K562 (cell line): ENCODE measurements around the gene CPM. TPM values are rescaled to one million over a fixed set of nuclear protein-coding genes. Genes with fewer than 3 reads are reported as not detected.

Source experiments
- ATAC-seq: fragments of 200-7000 bp; cut with Tn5 transposase; 3 replicates; pipeline ENCODE4 v1.9.1; 2020; ENCODE audit warnings: moderate library complexity
- BruUV-seq: library from RNA; stranded (reverse); fragments of 400-500 nt; replicated peaks from 2 replicates; lab custom pipeline; 2021; lab: Mats Ljungman, UMichigan
- CTCF ChIA-PET: fragments of 300-600 bp; formaldehyde crosslinking; extraction: SDS; loops from one replicate; lab custom pipeline; 2021; ENCODE audit warnings: low intra/inter-chr PET ratio; lab: Yijun Ruan, JAX
- POLR2A ChIA-PET: fragments of 300-600, 350-650 bp; sonication (Branson Sonifier 250); formaldehyde crosslinking; extraction: SDS; loops from one replicate; lab custom pipeline; 2021; ENCODE audit warnings: antibody characterized with exemption, inconsistent platforms; lab: Yijun Ruan, JAX
- DNase-seq, 4 experiments: peaks; one replicate each; pipeline versions ENCODE4 v3.0.0 to v3.0.0-alpha.2; 2011 to 2018; ENCODE audit warnings: low spot score in 3 of 4, mixed read lengths in 3 of 4; ENCODE audit errors: extremely low read depth in 1 of 4
- FAIRE-seq: peaks from 2 replicates; lab custom pipeline; 2011; peaks lifted over from hg19 to GRCh38; lab: Jason Lieb, UNC
- H2AFZ ChIP-seq: 2 replicates; pipeline ENCODE4 v1.6.0; 2011; ENCODE audit warnings: low read depth, low read length, control low read depth, inconsistent platforms
- H3K27ac ChIP-seq: fragments of 200-600 bp; 3 replicates; pipeline ENCODE4 v1.8.0; 2011; ENCODE audit warnings: low read depth, mild to moderate bottlenecking, control low read depth, inconsistent platforms, low read length, moderate library complexity, mixed read lengths; ENCODE audit errors: extremely low read depth
- H3K27me3 ChIP-seq, 2 experiments: fragments of 300-600 bp in 1 of 2; 2 replicates in 1 of 2; 3 replicates in 1 of 2; pipeline versions ENCODE4 v1.6.0 to v1.8.0; 2011; ENCODE audit warnings: inconsistent platforms in 2 of 2, low read length in 2 of 2, mild to moderate bottlenecking in 1 of 2, mixed read lengths in 1 of 2, moderate library complexity in 1 of 2; ENCODE audit not compliant: control insufficient read depth in 2 of 2, insufficient read depth in 2 of 2
- H3K36me3 ChIP-seq: fragments of 300-600 bp; 3 replicates; pipeline ENCODE4 v1.8.0; 2011; ENCODE audit warnings: mild to moderate bottlenecking, low read length, inconsistent platforms; ENCODE audit not compliant: control insufficient read depth, insufficient read depth
- H3K4me1 ChIP-seq, 2 experiments: fragments of 200-600 bp in 1 of 2; replicated peaks in 1 of 2; 2 replicates in 1 of 2; 3 replicates in 1 of 2; pipeline versions ENCODE4 v1.5.1 to v1.8.0; 2011; ENCODE audit warnings: inconsistent platforms in 2 of 2, low read length in 2 of 2, mild to moderate bottlenecking in 1 of 2, mixed read lengths in 1 of 2, moderate library complexity in 1 of 2; ENCODE audit not compliant: control insufficient read depth in 2 of 2, insufficient read depth in 2 of 2
- H3K4me2 ChIP-seq: 2 replicates; pipeline ENCODE4 v1.6.1; 2011; ENCODE audit warnings: low read length, control low read depth, inconsistent platforms, mixed read lengths; ENCODE audit not compliant: insufficient read depth
- H3K4me3 ChIP-seq: fragments of 200-600 bp; sonication (generic), shearing (Covaris generic); 2 replicates; pipeline ENCODE4 v1.5.1; 2016; ENCODE audit warnings: control low read depth, inconsistent platforms
- H3K79me2 ChIP-seq: fragments of 200-600 bp; 3 replicates; pipeline ENCODE4 v1.8.0; 2011; ENCODE audit warnings: low read length, inconsistent platforms; ENCODE audit not compliant: control insufficient read depth, insufficient read depth
- H3K9ac ChIP-seq, 2 experiments: 2 replicates each; pipeline versions ENCODE4 v1.6.0 to v1.6.1; 2011; ENCODE audit warnings: low read depth in 2 of 2, low read length in 2 of 2, control low read depth in 1 of 2, inconsistent platforms in 1 of 2, mild to moderate bottlenecking in 1 of 2, mixed read lengths in 1 of 2; ENCODE audit not compliant: insufficient read depth in 1 of 2
- H3K9me1 ChIP-seq: one replicate; pipeline ENCODE4 v1.6.0; 2011; ENCODE audit warnings: inconsistent platforms, mild to moderate bottlenecking, low read length, moderate library complexity; ENCODE audit not compliant: control insufficient read depth, insufficient read depth
- H3K9me3 ChIP-seq: replicated peaks from 2 replicates; pipeline ENCODE4 v1.5.1; 2011; ENCODE audit warnings: low read depth, low read length, inconsistent platforms; ENCODE audit not compliant: control insufficient read depth, insufficient read depth
- H4K20me1 ChIP-seq: replicated peaks from 2 replicates; pipeline ENCODE4 v1.6.1; 2011; ENCODE audit warnings: low read length, inconsistent platforms, mixed read lengths; ENCODE audit not compliant: control insufficient read depth, insufficient read depth
- CCAR2 ChIP-seq: fragments of 200-400 bp; formaldehyde crosslinking; IDR thresholded peaks from 2 replicates; pipeline ENCODE4 v1.6.1; 2017; ENCODE audit warnings: mild to moderate bottlenecking, low read depth, low read length
- DNMT1 ChIP-seq: fragments of 450-650 bp; IDR thresholded peaks from 2 replicates; pipeline ENCODE4 v1.6.1; 2016; ENCODE audit warnings: antibody characterized with exemption, mild to moderate bottlenecking
- GTF2F1 ChIP-seq: IDR thresholded peaks from 2 replicates; pipeline ENCODE4 v1.6.1; 2011; ENCODE audit warnings: low read depth, low read length, improper control_type of control experiment
- MYC ChIP-seq, 2 experiments: fragments of 250-450 bp in 1 of 2; sonication (Bioruptor Pico) in 1 of 2; IDR thresholded peaks; 2 replicates each; pipeline versions ENCODE4 v1.5.1 to v1.6.1; 2012 to 2021; ENCODE audit warnings: low read depth in 2 of 2, borderline replicate concordance in 1 of 2, improper control_type of control experiment in 1 of 2, low read length in 1 of 2, mild to moderate bottlenecking in 1 of 2, moderate library complexity in 1 of 2
- ZNF282 ChIP-seq: sonication (generic); formaldehyde crosslinking; IDR thresholded peaks from 2 replicates; pipeline ENCODE4 v1.8.1; 2023; ENCODE audit warnings: missing genetic modification reagents
- WGBS: fragments of 100-300 bp; shearing (Covaris generic); methylation state at CpG from one replicate; pipeline ENCODE4 v1.1.6; 2016; ENCODE audit warnings: low coverage, mixed read lengths; ENCODE audit not compliant: insufficient coverage; ENCODE audit errors: missing lambda C conversion rate; 5-methylcytosine and 5-hydroxymethylcytosine counted together
- in situ Hi-C: fragments of 300-500 bp; cut with MboI; formaldehyde crosslinking; loops from 4 replicates; pipeline ENCODE4 v1.15.0; 2018; ENCODE audit warnings: inconsistent platforms, mixed read lengths
- intact Hi-C: fragments of 100-400 bp; cut with micrococcal nuclease; formaldehyde crosslinking; loops from 2 replicates; pipeline ENCODE4 v1.14.2; 2022
- polyA plus RNA-seq, 8 experiments: library from polyadenylated mRNA; depleted of rRNA in 4 of 8; stranded (reverse) in 5 of 8; unstranded in 3 of 8; fragments of >200 nt; fragmentation: Nextera tagmentation in 2 of 8; fragmentation: Illumina TruSeq in 1 of 8; extraction: Ambion mirVana in 2 of 8; extraction: Trizol in 1 of 8; gene quantifications; 2 replicates each; pipeline versions ENCODE4 v1.2.1 to v1.2.3, GENCODE V29; 2011 to 2014; ENCODE audit warnings: inconsistent platforms in 1 of 8, missing spikeins in 1 of 8
- total RNA-seq, 7 experiments: library from RNA; depleted of rRNA in 6 of 7; stranded (reverse); fragments of >200 nt in 6 of 7; fragmentation: Illumina TruSeq in 2 of 7; extraction: Trizol in 2 of 7; gene quantifications; 2 replicates each; pipeline versions ENCODE4 v1.2.1 to v1.2.3, GENCODE V29; 2011 to 2021; ENCODE audit warnings: low replicate concordance in 1 of 7
- TF ChIP-seq, protein P1 (sequence below): fragments of 450-650 bp; formaldehyde crosslinking; IDR thresholded peaks from 2 replicates; pipeline ENCODE4 v1.4.0; 2020; ENCODE audit warnings: mild to moderate bottlenecking
- TF ChIP-seq, protein P2 (sequence below): fragments of 200-600 bp; sonication (generic); IDR thresholded peaks from one replicate; pipeline ENCODE4 v1.6.1; 2012; ENCODE audit warnings: mild to moderate bottlenecking, low read depth, low read length, inconsistent platforms

The CPM gene
- total and polyA plus RNA-seq, 9 of the 15 experiments (the other 6 are each of a cell fraction or from before 2014, with no cell fraction given): 0.31 TPM; not detected in 8

GRCh38 chr12:68868043-68868790 lies 64.8 kb downstream of the CPM start (continued):
- TF ChIP-seq ZNF282: no peak
- TF ChIP-seq, protein P1, sequence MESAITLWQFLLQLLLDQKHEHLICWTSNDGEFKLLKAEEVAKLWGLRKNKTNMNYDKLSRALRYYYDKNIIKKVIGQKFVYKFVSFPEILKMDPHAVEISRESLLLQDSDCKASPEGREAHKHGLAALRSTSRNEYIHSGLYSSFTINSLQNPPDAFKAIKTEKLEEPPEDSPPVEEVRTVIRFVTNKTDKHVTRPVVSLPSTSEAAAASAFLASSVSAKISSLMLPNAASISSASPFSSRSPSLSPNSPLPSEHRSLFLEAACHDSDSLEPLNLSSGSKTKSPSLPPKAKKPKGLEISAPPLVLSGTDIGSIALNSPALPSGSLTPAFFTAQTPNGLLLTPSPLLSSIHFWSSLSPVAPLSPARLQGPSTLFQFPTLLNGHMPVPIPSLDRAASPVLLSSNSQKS (CRISPR knock-in tag): no peak
- TF ChIP-seq DNMT1: no peak
- TF ChIP-seq MYC (IDR thresholded peaks at IDR 0.05; ENCODE audit: low read depth, low read length): no peak
- no peak for TF ChIP-seq MYC (CRISPR knock-in tag; IDR thresholded peaks at IDR 0.05; ENCODE audit: borderline replicate concordance, low read depth)

GRCh38 chr12:68867606-68868005 lies 65.4 kb downstream of the CPM start:
- in situ Hi-C loops: loop anchor here (25.0 kb wide), 1 partner anchor 195 kb away; no protein-coding TSS in a partner anchor
- H3K9ac ChIP-seq: no peak overlapping the region
- CTCF ChIA-PET: interaction anchor here (0.6 kb wide), 1 partner anchor 546 kb away, joined by 3 read pairs; no protein-coding TSS in a partner anchor
- no peak for TF ChIP-seq CCAR2
- TF ChIP-seq GTF2F1: no peak
- TF ChIP-seq, protein P2, sequence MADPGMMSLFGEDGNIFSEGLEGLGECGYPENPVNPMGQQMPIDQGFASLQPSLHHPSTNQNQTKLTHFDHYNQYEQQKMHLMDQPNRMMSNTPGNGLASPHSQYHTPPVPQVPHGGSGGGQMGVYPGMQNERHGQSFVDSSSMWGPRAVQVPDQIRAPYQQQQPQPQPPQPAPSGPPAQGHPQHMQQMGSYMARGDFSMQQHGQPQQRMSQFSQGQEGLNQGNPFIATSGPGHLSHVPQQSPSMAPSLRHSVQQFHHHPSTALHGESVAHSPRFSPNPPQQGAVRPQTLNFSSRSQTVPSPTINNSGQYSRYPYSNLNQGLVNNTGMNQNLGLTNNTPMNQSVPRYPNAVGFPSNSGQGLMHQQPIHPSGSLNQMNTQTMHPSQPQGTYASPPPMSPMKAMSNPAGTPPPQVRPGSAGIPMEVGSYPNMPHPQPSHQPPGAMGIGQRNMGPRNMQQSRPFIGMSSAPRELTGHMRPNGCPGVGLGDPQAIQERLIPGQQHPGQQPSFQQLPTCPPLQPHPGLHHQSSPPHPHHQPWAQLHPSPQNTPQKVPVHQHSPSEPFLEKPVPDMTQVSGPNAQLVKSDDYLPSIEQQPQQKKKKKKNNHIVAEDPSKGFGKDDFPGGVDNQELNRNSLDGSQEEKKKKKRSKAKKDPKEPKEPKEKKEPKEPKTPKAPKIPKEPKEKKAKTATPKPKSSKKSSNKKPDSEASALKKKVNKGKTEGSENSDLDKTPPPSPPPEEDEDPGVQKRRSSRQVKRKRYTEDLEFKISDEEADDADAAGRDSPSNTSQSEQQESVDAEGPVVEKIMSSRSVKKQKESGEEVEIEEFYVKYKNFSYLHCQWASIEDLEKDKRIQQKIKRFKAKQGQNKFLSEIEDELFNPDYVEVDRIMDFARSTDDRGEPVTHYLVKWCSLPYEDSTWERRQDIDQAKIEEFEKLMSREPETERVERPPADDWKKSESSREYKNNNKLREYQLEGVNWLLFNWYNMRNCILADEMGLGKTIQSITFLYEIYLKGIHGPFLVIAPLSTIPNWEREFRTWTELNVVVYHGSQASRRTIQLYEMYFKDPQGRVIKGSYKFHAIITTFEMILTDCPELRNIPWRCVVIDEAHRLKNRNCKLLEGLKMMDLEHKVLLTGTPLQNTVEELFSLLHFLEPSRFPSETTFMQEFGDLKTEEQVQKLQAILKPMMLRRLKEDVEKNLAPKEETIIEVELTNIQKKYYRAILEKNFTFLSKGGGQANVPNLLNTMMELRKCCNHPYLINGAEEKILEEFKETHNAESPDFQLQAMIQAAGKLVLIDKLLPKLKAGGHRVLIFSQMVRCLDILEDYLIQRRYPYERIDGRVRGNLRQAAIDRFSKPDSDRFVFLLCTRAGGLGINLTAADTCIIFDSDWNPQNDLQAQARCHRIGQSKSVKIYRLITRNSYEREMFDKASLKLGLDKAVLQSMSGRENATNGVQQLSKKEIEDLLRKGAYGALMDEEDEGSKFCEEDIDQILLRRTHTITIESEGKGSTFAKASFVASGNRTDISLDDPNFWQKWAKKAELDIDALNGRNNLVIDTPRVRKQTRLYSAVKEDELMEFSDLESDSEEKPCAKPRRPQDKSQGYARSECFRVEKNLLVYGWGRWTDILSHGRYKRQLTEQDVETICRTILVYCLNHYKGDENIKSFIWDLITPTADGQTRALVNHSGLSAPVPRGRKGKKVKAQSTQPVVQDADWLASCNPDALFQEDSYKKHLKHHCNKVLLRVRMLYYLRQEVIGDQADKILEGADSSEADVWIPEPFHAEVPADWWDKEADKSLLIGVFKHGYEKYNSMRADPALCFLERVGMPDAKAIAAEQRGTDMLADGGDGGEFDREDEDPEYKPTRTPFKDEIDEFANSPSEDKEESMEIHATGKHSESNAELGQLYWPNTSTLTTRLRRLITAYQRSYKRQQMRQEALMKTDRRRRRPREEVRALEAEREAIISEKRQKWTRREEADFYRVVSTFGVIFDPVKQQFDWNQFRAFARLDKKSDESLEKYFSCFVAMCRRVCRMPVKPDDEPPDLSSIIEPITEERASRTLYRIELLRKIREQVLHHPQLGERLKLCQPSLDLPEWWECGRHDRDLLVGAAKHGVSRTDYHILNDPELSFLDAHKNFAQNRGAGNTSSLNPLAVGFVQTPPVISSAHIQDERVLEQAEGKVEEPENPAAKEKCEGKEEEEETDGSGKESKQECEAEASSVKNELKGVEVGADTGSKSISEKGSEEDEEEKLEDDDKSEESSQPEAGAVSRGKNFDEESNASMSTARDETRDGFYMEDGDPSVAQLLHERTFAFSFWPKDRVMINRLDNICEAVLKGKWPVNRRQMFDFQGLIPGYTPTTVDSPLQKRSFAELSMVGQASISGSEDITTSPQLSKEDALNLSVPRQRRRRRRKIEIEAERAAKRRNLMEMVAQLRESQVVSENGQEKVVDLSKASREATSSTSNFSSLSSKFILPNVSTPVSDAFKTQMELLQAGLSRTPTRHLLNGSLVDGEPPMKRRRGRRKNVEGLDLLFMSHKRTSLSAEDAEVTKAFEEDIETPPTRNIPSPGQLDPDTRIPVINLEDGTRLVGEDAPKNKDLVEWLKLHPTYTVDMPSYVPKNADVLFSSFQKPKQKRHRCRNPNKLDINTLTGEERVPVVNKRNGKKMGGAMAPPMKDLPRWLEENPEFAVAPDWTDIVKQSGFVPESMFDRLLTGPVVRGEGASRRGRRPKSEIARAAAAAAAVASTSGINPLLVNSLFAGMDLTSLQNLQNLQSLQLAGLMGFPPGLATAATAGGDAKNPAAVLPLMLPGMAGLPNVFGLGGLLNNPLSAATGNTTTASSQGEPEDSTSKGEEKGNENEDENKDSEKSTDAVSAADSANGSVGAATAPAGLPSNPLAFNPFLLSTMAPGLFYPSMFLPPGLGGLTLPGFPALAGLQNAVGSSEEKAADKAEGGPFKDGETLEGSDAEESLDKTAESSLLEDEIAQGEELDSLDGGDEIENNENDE: no peak
- TF ChIP-seq, all 486 proteins: peak for 0
- 17% methylated on average over 5 of the region's 5 CpGs for WGBS
- intact Hi-C loops: no loop called here
- ATAC-seq (peak; percentile 60; the same call in 2 of the 3 replicates), FAIRE-seq (no peak), DNase-seq (no peak)
- Histone ChIP-seq H3K79me2 (no peaks in the 10 kb centered on the region), H3K27ac (no peak overlapping the region), H3K4me3 (no peak overlapping the region), H3K27me3 (peaks cover 16 to 48% of the 10 kb centered on the region in 2 experiments), H4K20me1 (no peaks in the 10 kb centered on the region; the same call in 1 of the 2 replicates), H2AFZ (no peak overlapping the region), H3K4me2 (no peak overlapping the region), H3K9me3 (no peaks in the 10 kb centered on the region), H3K9me1 (no peaks in the 10 kb centered on the region), H3K4me1 (no peaks in the 10 kb centered on the region; a peak in 1 of 5 replicates), H3K36me3 (no peaks in the 10 kb centered on the region)
- POLR2A ChIA-PET: no interaction called here
- BruUV-seq: no TSS peak
